ENCODE results near the gene ARSB. TPM values are rescaled to one million over a fixed set of nuclear protein-coding genes. Genes with fewer than 3 reads are reported as not detected.

The ARSB gene
- total RNA-seq, 2 experiments from 2014 or later, result 9.2 TPM

- Histone ChIP-seq H3K79me2 (ENCODE audit: insufficient read depth, low read depth, low read length) (no peaks in the 10 kb centered on the region), H3K36me3 (ENCODE audit: insufficient read depth, low read length) (no peaks in the 10 kb centered on the region; the same call in 1 of the 2 replicates), H3K4me3 (ENCODE audit: low read depth, low read length, poor library complexity, severe bottlenecking) (no peak overlapping the region), H3K4me1 (ENCODE audit: insufficient read depth, low read length, poor library complexity, severe bottlenecking) (peaks cover 12% of the 10 kb centered on the region), H3K9me2 (ENCODE audit: insufficient read depth, low read length) (no peaks in the 10 kb centered on the region), H2AFZ (ENCODE audit: low read length) (no peak overlapping the region), H4K20me1 (ENCODE audit: insufficient read depth, low read length) (no peaks in the 10 kb centered on the region), H3K4me2 (ENCODE audit: low read length) (no peak overlapping the region), H3K9me3 (ENCODE audit: low read length) (0 out of 2 replicates have a peak, but pooled peaks cover under 1% of the 10 kb centered on the region), H3K27ac (ENCODE audit: low read depth, low read length, poor library complexity, severe bottlenecking) (no peak overlapping the region)
- intact Hi-C loops (cut with micrococcal nuclease; ENCODE audit: unreplicated experiment), result no loop called here
- no peak for DNase-seq (ENCODE audit: low spot score)
- TF ChIP-seq CTCF (conservative IDR thresholded peaks at IDR 0.05; ENCODE audit: low read length) (no peak), EZH2phosphoT487 (IDR thresholded peaks at IDR 0.05; ENCODE audit: borderline replicate concordance, low read depth, low read length) (no peak)
- CTCF ChIA-PET (ENCODE audit: unreplicated experiment), result no interaction called here
- no TSS peak for BruUV-seq (replicated peaks)
- POLR2A ChIA-PET, result interaction anchor here (0.6 kb wide), 1 partner anchor 604 kb away, joined by 3 read pairs; no protein-coding TSS in a partner anchor
These were observed 163.5 kb downstream of the ARSB start for GRCh38 chr5:78821536-78822021.

- Histone ChIP-seq H3K36me3 (ENCODE audit: insufficient read depth, low read length) (no peaks in the 10 kb centered on the region; the same call in 1 of the 2 replicates), H3K9me3 (ENCODE audit: low read length) (no peaks in the 10 kb centered on the region), H3K79me2 (ENCODE audit: insufficient read depth, low read depth, low read length) (no peaks in the 10 kb centered on the region), H2AFZ (ENCODE audit: low read length) (no peak overlapping the region), H3K9me2 (ENCODE audit: insufficient read depth, low read length) (no peaks in the 10 kb centered on the region), H4K20me1 (ENCODE audit: insufficient read depth, low read length) (no peaks in the 10 kb centered on the region), H3K27ac (ENCODE audit: low read depth, low read length, poor library complexity, severe bottlenecking) (no peak overlapping the region), H3K4me2 (ENCODE audit: low read length) (no peak overlapping the region), H3K4me1 (ENCODE audit: insufficient read depth, low read length, poor library complexity, severe bottlenecking) (no peaks in the 10 kb centered on the region), H3K4me3 (ENCODE audit: low read depth, low read length, poor library complexity, severe bottlenecking) (no peak overlapping the region)
- ChIA-PET POLR2A (no interaction called here), CTCF (ENCODE audit: unreplicated experiment) (no interaction called here)
- no peak for TF ChIP-seq CTCF (conservative IDR thresholded peaks at IDR 0.05; ENCODE audit: low read length)
- TF ChIP-seq EZH2phosphoT487 (IDR thresholded peaks at IDR 0.05; ENCODE audit: borderline replicate concordance, low read depth, low read length), result no peak
- intact Hi-C loops (cut with micrococcal nuclease; ENCODE audit: unreplicated experiment), result no loop called here
- no TSS peak for BruUV-seq (replicated peaks)
- no peak for DNase-seq (ENCODE audit: low spot score)
These were observed 165.4 kb downstream of the ARSB start for GRCh38 chr5:78819707-78820106.

- H3K9me2 ChIP-seq (ENCODE audit: insufficient read depth, low read length), result no peaks in the 10 kb centered on the region
- intact Hi-C loops (cut with micrococcal nuclease; ENCODE audit: unreplicated experiment), result no loop called here
- H3K4me3 ChIP-seq (ENCODE audit: low read depth, low read length, poor library complexity, severe bottlenecking), result no peak overlapping the region
- ChIA-PET CTCF (ENCODE audit: unreplicated experiment) (no interaction called here), POLR2A (no interaction called here)
- H3K79me2 ChIP-seq (ENCODE audit: insufficient read depth, low read depth, low read length), result no peaks in the 10 kb centered on the region
- H3K36me3 ChIP-seq (ENCODE audit: insufficient read depth, low read length), result no peaks in the 10 kb centered on the region; the same call in 1 of the 2 replicates
- no peak for DNase-seq (ENCODE audit: low spot score)
- no TSS peak for BruUV-seq (replicated peaks)
- no peak overlapping the region for H3K4me2 ChIP-seq (ENCODE audit: low read length)
- no peak for TF ChIP-seq CTCF (conservative IDR thresholded peaks at IDR 0.05; ENCODE audit: low read length)
- TF ChIP-seq EZH2phosphoT487 (IDR thresholded peaks at IDR 0.05; ENCODE audit: borderline replicate concordance, low read depth, low read length), result no peak
- H4K20me1 ChIP-seq (ENCODE audit: insufficient read depth, low read length), result no peaks in the 10 kb centered on the region
- no peaks in the 10 kb centered on the region for H3K4me1 ChIP-seq (ENCODE audit: insufficient read depth, low read length, poor library complexity, severe bottlenecking)
- no peak overlapping the region for H2AFZ ChIP-seq (ENCODE audit: low read length)
- no peak overlapping the region for H3K27ac ChIP-seq (ENCODE audit: low read depth, low read length, poor library complexity, severe bottlenecking)
- no peaks in the 10 kb centered on the region for H3K9me3 ChIP-seq (ENCODE audit: low read length)
These were observed 165.9 kb downstream of the ARSB start for GRCh38 chr5:78819166-78819565.

Measured in OCI-LY7 (cell line).